ENCODE results near the gene SURF2. TPM values are rescaled to one million over a fixed set of nuclear protein-coding genes. Genes with fewer than 3 reads are reported as not detected.

Gene SURF2
- total RNA-seq, 3 donors from 2014 or later = 8.7 to 15.0 (median 11.4) TPM

DNA sequence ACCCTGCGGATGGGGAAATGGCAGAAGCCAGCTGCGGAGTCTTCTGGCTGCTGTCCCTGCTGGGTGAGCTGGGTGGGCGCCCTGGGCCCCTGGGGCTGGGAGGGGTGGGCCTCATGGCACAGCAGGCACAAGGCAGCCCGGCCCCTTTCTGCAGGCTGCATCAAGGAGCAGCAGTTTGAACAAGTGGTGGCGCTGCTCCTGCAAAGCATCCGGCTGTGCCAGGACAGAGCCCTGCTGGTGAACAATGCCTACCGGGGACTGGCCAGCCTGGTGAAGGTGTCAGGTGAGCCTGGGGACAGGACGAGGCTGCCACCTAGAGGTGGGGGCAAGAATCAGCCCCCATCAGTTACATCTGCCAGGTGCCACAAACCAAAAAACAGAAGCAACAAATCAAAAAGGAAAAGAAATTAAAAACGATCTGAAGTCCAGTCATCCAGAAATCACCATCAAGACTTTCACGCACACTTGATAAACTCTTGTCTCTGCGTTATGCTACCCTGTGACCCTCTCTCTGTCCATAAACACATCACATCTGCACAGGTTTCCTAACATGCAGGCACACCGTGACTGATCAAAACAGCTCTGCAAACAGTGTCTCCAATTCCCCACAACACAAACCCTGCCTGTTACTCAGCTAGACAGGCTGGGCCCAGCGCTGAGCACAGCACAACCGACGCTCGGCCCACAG, 47.6 kb downstream of the SURF2 start:
- peak; percentile 85 for ATAC-seq
- Histone ChIP-seq H3K36me3 (ENCODE audit: low read depth) (no peaks in the 10 kb centered on the region), H3K4me3 (no peak overlapping the region), H3K4me1 (ENCODE audit: low read depth) (no peaks in the 10 kb centered on the region), H3K9me3 (no peaks in the 10 kb centered on the region)
- DNase-seq = peak; percentile 56 to 76 (median 74)
- intact Hi-C loops (cut with DNase I, micrococcal nuclease) = no loop called here
- TF ChIP-seq CTCF (IDR thresholded peaks at IDR 0.05) = peak; percentile 58

DNA sequence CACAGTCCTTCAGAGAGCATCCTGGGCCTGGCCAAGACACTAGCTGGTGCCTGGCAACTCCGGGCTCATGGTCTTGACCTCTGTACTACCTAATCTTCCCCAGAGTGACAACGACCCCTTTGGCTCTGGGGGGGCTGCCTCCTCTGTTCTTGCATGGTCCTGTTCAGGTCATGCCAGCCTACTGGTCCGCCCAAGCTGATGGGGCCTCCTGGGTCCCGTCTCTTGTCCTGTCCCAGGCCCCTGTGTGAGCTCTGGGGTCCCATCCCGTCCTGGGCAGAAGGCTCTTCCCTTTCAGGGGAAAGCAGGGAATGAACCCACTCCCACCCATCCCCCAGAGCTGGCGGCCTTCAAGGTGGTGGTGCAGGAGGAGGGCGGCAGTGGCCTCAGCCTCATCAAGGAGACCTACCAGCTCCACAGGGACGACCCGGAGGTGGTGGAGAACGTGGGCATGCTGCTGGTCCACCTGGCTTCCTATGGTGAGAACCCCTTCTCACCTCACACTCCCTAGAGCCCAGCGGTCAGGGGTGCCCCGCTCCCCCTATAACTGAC, 48.2 kb downstream of the SURF2 start:
- no peak for TF ChIP-seq CTCF (IDR thresholded peaks at IDR 0.05)
- intact Hi-C loops (cut with DNase I, micrococcal nuclease) = loop anchor here (5.0 kb wide), 1 partner anchor 83 kb away; no protein-coding TSS in a partner anchor
- no peaks in the 10 kb centered on the region for H3K4me1 ChIP-seq (ENCODE audit: low read depth)
- no peaks in the 10 kb centered on the region for H3K36me3 ChIP-seq (ENCODE audit: low read depth)
- ATAC-seq (no peak), DNase-seq (no peak)
- no peaks in the 10 kb centered on the region for H3K9me3 ChIP-seq
- H3K4me3 ChIP-seq = no peak overlapping the region

DNA sequence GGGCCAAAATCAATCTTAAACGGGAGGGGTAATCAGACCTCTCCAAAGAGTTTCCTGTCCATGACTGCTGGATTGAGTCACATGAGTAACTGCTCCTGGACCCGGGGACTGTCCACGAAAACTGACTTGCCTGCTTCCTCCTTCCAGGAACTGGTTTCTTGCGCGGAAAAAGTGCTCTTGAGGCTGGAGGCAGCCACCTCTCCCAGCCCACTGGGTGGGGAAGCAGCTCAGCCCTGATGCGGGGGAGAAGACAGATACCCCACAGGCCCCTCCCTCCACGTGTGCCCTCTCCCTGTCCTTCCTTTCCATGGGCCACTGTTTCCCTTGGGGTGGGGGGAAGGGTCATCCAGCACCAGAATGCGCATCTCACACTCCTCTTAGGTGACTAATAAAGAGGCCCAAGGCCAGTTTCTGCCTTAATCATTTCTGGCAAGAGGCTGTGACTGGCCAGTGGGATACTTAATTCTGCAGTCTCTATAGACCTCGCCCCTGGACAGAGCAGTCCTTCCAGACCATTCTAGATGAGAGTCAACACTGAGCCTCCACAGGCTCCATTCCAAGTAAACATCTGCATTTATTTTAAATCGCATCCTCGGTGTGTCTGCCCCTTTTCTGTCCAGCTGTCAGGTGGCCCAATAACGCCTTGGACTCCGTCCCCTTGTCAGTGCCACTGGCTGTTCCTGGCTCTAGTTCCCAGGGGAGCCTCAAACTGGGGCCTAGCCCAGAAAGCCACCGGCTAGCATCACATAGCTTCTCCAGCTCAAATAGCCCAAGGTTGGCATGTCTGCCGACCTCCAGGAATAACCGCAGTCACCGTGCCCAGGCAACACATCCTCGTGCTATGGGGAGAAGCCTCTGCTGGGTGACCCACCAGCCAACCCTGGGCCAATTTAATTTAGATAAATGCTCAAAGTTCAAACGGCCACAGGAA, 49.4 kb downstream of the SURF2 start:
- Histone ChIP-seq H3K36me3 (ENCODE audit: low read depth) (no peaks in the 10 kb centered on the region), H3K4me3 (no peak overlapping the region), H3K9me3 (no peaks in the 10 kb centered on the region), H3K4me1 (ENCODE audit: low read depth) (no peaks in the 10 kb centered on the region)
- no peak for TF ChIP-seq CTCF (IDR thresholded peaks at IDR 0.05)
- intact Hi-C loops (cut with DNase I, micrococcal nuclease) = loop anchor here (5.0 kb wide), 1 partner anchor 82 kb away; no protein-coding TSS in a partner anchor
- DNase-seq = no peak
- ATAC-seq = no peak

DNA sequence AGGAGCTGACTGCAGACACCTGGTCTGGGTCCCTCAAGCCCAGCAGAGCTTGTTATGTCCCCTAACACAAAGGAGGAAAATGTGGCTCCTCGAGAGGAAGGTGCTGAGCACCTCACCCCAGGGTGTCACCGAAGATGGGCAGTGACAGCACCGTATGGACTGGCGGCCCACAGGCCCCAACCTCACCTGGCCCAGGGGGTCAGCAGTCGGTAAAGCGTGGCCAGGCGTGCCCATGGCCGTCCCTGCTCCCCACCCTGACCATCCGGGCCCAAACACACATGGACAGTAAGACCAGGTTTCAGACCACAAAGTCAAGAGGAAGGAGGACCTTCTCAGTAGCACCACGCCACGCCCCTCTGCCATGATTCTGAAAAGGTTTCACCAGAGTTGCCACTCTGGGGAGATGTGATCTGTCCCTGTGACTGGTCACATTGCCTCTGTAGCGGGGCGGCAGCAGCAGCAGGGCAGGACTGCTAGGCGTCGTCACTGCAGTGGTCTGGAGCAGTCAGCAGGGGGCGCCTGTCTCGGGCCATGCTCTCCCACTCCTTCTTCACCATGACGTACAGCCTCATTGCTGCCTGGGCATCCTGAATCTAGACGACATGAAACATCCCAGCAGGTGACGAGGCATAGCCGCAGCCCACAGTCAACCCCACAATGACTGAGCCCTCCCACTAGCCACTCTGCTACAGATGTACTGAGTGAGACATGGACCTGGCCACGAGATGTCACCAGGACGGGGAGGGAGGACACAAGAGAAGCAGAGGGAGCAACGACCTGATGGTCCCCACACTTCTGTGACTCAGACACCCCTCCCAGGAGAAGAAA, 50.3 kb downstream of the SURF2 start:
- H3K9me3 ChIP-seq = no peaks in the 10 kb centered on the region
- peak; percentile 86 for TF ChIP-seq CTCF (IDR thresholded peaks at IDR 0.05)
- H3K36me3 ChIP-seq (ENCODE audit: low read depth) = no peaks in the 10 kb centered on the region
- H3K4me3 ChIP-seq = no peak overlapping the region
- H3K4me1 ChIP-seq (ENCODE audit: low read depth) = no peaks in the 10 kb centered on the region
- intact Hi-C loops (cut with DNase I, micrococcal nuclease) = loop anchor here (5.0 kb wide), 1 partner anchor 81 kb away; no protein-coding TSS in a partner anchor
- DNase-seq (peak; percentile 79 to 86 (median 85)), ATAC-seq (peak; percentile 91)

DNA sequence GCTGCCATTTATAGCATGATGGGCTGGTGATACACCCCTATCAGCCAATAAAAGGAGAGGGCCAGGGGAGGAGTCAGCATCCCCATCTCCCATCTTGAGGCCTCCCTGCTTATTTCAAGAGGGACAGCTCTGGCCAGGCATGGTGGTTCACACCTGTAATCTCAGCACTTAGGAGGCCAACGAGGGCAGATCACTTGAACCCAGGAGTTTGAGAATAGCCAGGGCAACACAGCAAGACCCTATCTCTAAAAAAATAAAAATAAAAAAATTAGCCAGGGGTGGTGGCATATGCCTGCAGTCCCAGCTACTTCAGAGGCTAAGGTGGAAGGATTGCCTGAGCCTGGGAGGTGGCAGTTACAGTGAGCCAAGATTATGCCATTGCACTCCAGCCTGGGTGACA, 51.7 kb downstream of the SURF2 start:
- intact Hi-C loops (cut with DNase I, micrococcal nuclease) = loop anchor here (5.0 kb wide), 1 partner anchor 79 kb away; no protein-coding TSS in a partner anchor
- no peaks in the 10 kb centered on the region for H3K9me3 ChIP-seq
- H3K36me3 ChIP-seq (ENCODE audit: low read depth) = no peaks in the 10 kb centered on the region
- no peaks in the 10 kb centered on the region for H3K4me1 ChIP-seq (ENCODE audit: low read depth)
- TF ChIP-seq CTCF (IDR thresholded peaks at IDR 0.05) = no peak
- ATAC-seq (no peak), DNase-seq (no peak)
- H3K4me3 ChIP-seq = no peak overlapping the region
